Dedifferentiated amniotic fluid mesenchymal stem cell (primary cell): Measurements from ENCODE around the gene ARID1B.

ENCODE experiments used
- DNase-seq: peaks from one replicate; pipeline ENCODE4 v3.0.0-alpha.2; 2016; ENCODE audit errors: extremely low spot score

Gene ARID1B

DNA sequence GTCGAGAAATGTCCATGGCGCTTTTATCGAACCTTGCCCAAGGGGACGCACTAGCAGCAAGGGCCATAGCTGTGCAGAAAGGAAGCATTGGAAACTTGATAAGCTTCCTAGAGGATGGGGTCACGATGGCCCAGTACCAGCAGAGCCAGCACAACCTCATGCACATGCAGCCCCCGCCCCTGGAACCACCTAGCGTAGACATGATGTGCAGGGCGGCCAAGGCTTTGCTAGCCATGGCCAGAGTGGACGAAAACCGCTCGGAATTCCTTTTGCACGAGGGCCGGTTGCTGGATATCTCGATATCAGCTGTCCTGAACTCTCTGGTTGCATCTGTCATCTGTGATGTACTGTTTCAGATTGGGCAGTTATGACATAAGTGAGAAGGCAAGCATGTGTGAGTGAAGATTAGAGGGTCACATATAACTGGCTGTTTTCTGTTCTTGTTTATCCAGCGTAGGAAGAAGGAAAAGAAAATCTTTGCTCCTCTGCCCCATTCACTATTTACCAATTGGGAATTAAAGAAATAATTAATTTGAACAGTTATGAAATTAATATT, 430.4 kb downstream of the ARID1B start:
- DNase-seq = no peak

DNA sequence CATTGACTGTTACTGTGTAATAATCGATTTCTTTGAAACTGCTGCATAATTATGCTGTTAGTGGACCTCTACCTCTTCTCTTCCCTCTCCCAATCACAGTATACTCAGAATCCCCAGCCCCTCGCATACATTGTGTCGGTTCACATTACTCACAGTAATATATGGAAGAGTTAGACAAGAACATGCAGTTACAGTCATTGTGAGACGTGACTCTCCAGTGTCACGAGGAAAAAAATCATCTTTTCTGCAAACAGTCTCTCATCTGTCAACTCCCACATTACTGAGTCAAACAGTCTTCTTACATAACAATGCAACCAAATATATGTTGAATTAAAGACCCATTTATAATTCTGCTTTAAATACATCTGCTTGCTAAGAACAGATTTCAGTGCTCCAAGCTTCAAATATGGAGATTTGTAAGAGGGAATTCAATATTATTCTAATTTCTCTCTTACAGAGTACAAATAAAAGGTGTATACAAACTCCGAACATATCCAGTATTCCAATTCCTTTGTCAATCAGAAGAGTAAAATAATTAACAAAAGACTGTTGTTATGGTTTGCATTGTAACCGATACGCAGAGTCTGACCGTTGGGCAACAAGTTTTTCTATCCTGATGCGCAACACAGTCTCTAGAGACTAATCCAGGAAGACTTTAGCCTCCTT, 432.8 kb downstream of the ARID1B start:
- DNase-seq = no peak

DNA sequence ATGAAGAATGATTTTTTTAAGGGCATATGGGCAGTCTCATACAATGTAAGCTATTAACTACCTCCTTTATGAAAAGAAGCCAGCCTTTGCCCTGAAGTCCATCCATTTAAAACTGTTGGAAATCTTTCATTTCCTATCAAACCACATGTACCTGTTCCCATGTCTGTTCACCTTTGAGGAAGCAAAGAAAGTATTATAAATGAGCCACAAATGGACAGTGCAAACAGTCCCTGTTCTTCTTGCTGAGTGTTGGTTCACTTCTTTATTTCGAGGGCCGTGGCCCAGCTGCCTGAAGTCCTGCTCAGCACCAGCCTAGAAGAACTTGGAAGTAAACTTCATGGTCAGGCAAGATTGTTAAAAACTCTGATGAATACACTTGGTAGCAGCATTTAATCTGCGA, 433.8 kb downstream of the ARID1B start:
- DNase-seq = no peak

DNA sequence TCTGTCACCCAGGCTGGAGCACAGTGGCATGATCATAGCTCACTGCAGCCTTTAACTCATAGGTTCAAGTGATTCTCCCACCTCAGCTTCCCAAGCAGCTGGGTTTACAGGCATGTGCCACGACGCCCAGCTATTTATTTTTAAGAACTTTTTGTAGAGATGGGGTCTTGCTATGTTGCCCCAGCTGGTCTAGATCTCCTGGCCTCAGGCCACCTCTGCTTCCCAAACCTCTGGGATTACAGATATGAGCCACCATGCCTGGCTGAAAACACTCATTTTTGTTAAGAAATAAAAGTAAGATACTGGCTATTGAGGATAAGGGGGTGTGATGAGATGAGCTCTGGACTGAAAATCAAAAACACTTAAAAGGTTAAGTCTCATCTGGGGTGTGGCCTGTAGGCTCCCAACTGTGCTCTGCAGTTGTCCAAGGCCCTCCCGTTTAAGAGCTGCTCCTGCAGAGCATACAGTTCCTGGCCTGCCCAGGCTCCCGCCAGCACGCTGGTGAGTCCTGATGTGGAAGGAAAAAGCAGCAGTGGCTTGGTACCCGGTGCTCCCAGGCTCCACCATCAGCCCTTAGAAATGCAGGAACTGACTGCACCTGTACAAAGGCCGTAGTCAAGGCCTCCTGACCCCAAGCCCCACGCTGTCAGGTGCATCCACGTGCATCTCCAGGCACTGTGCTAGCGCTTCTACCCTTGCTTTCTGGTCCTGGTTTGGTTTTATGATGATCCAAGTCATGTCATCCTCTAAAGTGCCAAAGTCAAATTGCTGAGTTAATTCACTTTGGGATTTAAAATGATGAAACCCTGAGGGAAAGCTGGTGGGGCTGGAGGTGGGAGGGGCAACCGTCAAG, 434.7 kb downstream of the ARID1B start:
- DNase-seq = no peak

DNA sequence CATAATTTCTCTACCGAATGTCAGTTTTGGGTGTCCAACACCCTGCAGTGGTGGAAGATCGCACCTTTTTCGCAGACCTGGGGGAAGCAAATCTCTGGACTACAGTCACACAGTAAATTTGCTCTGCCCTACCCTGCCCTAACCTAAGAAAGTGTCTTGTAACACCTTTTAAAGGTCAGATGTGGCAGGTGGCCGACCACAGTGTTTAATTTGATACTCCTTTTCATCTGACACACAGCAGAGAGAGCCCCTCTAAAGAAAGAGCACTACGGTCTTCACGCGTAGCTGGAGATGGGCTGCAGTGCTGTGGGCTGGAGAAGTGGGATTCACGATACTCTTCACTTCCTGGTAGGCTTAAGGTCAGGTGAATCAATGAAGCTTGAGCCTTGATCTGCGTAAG, 436.2 kb downstream of the ARID1B start:
- DNase-seq = no peak

DNA sequence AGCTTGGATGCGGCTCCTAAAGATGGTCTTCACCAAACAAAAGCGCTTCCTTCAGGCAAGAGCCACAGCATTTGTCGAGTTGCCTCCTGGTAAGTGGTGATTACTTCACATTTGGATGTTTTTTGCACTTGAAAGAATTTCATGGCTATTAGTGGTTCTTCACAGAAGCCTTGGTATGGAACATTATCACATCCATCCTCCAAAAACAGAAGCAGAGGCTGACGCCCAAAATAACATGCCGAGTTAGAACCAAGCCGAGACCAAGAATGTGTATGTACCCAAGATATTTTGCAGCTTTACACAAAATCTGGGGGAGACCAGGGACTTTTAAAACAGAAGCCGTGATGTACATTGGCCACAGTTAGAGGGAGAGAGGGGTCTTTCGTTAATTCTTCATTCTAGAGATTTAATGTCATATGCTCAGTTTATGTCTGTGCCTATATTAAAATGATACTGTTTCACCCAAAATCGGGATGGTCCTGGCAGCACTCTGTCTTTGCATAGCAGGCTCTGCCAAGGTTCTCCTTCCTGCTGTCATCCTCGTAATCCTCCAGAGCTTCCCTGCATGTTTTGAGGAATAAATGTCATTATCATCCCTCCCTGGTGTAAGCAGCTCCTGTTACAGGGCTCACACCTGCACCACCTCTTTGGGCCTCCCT, 436.9 kb downstream of the ARID1B start:
- no peak for DNase-seq

DNA sequence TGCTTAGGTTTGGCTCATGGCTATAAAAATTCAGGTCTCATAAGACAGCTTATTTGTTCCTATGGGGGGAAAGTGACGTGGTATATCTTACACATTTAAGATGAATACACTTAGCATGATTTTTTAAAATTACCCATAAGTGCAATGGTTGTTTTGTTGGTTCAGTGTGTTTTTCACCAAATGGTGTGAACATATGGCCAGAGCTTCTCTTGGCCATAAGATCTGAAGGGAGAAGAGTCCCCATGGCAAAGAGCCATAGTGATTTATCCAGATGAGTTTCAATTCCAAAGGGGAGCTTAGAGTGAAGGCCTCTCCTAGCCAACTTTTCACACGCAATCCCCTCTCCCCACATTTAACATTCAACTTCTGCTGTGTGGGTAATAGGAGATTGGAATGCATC, 438.5 kb downstream of the ARID1B start:
- no peak for DNase-seq

DNA sequence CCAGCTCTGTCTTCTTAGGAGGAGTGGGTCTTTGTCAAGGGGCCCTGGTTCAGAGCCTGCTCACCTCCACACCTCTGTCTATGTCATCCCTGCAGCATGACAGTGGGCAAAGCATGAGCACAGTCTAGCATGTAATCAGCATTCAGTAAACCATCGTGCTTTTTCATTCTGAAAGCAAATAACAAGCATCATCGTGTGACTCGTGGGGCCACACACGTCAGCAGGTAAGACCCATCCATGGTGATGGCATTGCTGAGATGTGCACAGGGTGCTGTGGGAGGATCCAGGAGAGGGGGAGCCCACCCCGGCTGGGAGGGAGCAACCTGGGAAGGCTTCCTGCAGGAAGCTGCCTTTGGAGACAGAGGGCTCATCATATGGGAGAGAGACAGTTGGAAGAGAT, 439.4 kb downstream of the ARID1B start:
- DNase-seq = no peak

DNA sequence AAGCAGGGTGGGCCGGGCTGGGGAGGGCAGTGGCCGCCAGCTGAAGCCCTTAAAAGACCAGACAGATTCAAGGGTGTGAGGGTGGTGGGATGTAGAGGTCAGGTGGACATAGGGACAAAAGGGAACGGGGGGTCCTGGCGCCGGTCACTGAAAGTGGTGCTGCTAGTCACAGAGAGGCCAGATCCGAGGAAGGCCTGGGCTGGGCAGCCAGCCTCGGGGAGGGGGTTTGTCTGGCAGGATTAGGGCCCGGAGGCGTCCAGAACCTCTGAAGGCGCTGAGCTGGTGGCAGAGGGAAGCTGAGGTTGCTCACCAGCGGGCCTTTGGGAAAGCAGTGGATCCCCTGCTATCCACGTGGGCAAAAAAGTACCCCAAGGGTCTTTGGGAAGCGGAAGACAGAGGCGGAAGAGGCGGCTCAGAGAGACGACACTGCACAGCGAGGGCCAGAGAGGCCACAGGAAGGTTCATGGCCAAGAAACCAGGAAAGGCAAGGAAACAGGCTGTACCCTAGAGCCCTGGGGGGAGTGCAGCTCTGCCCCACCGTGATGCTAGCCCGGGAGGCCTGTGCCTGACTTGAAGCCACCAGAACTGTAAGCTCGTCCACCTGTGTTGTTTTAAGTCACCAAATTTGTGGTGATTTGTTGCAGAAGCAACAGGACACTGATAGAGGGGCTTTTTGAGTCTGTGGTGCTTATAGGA, 440.2 kb downstream of the ARID1B start:
- no peak for DNase-seq

DNA sequence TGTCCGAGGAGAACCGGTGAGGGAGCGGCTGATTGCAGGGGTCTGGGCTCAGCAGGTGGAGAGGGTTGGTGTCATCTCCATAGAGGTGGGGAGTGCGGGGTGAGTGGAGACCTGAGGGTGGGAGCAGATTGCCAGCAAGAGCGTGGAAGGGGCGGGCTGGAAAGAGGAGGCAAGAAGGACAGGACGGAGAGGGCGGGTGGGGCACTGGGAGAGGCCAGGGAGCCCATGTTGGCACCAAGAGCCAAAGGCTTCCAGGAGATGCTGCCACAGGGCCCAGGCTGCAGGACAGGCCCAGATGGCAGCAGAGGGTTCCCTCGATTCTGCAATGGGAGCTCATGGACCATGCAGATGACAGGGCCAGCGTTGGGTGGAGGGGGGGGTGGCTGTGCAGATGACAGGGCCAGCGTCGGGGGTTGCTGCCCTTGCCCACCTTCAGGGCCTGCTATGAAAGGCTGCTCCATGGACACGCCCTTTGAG, 440.8 kb downstream of the ARID1B start:
- DNase-seq = no peak

DNA sequence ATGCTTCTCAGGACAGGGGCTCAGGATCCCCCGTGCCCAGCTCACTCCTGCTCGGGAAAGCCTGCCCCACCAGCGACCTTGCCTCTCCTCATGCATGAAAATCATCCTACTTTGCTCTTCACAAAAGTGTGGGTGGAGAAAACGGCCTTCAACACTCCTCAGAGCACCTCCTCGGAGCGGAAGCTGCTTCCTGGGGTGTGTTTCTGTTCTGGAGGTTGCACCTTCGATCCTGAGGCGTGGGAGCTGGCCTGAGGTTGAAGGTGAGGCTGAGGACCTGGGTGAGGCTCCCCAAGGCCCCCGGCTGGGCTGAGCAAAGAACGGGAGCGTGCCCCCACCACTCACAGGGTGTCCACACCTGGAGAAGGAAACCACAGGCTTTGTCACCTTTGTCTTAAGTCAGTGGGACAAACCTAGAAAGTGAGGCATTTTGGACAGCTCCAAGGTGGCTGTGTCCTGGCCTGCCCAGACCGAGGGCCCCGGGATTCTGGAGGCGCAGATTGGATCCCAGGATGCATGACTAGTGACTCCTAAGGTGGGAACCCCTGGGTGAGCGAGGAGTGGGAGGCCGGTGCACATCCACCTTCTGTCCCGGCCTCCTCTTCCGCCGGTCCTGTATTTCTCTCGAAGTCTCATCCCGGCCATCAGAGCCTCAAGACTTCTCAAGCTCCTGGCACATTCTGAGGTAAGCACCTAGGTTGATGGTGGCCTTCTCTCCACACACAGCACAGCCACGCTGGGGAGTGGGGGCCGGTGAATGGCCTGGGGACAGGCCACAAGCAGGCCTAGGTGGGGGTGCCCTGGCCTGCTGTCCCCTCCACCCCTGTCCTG, 441.4 kb downstream of the ARID1B start:
- no peak for DNase-seq

DNA sequence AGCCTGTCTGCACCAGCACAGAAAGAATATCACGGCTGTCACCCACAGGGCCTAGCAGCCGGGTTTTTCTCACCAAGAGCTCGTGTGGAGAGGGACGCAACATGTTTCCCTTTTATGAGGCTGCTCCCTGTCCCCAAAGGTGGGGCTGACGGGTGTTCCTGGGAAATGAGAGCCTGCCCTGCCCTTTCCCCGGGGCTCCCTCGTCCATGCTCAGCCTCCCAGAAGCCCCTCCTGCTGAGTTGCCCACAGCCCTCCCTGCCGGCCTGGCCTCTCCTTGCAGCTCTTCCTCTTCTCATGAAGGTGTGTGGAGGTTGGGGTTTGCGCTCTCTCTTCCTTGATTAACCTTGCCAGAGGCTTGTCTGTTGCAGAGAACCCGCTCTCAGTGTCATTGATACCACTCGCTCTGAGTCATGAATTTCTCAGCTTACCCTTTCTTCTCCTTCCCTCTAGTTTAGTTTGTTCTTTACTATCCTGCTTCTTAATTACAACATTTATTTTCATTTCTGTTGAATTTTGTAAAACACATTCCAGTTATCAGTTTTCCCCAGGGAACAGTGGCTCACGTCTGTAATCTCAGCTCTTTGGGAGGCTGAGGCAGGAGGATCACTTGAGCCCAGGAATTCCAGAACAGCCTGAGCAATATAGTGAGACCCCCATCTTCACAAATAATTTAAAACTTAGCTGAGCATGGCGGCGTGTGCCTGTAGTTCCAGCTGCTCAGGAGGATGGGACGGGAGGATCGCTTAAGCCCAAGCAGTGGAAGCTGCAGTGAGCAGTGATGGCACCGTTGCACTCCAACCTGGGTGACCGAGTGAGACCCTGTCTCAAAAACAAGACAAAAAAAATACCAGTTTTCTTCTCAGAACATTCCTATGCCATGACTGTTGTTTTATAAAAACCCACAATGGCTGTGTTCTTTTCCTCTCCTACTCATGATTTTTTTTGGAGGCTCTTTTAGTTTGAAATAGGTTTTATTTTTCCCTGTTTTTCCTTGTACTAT, 442.3 kb downstream of the ARID1B start:
- DNase-seq = no peak

DNA sequence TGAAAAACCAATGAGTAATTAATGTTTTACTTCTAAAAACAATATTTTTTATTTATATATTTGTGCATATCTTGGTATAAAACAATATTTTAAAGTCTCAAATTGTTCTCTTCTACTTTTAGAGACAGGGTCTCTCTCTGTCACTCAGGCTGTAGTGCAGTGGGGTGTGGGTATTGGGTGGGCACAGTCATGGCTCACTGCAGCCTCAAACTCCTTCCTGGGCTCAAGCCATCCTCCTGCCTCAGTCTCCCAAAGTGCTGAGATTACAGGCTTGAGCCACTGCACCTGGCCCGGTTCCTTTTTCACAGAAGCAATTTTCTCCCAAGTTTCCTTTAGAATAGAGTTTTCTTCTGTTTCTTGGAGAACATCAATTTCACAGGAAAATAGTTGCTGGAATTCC, 443.3 kb downstream of the ARID1B start:
- no peak for DNase-seq

DNA sequence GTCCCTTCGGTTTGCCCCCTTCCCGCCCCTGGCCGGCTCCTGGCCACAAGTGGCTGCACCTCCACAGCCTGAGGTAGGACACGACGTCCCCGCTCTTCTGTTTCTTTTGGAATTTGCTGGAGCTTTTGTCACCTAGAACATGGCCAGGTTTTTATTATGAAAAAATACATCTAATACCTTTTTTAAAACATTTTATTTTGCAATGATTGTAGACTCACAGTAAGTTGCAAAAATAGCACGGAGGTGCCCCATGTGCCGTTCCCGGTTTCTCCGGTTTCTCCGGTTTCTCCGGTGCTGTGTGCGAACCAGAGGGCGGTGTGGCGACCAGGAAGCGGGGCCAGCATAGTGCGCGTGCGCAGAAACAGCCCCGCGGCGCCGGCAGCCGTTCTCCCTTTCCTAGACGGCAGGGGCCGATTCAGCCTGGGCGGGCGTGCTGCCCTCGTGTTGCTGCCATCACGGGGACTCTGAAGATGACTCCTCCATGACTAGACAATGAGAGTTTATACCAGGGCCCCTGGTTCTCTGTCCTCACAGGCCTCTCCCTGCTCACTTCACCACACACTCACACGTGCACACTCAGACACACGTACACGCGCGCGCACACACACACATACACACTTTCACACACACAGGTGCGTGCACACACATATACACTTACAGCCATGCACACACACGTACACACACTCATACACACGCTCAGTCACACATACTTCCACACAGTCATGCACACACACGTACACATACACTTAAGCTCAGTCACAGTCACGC, 444.1 kb downstream of the ARID1B start:
- peak; percentile 21 for DNase-seq

DNA sequence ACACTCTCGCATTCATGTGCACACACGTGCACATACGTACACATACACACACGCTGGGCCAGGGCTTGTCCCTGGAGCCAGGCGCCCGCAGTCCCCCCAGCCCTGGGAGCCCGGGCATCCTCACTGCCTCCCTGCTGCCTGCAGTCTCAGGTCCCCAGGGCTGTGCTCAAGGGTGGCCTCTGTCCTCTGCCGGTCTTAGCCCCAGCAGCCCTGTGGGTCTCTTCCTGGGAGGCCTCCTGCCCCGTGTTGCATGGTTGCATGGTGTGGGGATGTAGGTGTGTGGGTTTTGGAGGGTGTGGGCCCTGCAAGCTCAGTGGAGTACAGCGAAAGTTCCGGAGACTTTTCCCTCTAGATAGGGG, 444.6 kb downstream of the ARID1B start:
- DNase-seq = no peak

DNA sequence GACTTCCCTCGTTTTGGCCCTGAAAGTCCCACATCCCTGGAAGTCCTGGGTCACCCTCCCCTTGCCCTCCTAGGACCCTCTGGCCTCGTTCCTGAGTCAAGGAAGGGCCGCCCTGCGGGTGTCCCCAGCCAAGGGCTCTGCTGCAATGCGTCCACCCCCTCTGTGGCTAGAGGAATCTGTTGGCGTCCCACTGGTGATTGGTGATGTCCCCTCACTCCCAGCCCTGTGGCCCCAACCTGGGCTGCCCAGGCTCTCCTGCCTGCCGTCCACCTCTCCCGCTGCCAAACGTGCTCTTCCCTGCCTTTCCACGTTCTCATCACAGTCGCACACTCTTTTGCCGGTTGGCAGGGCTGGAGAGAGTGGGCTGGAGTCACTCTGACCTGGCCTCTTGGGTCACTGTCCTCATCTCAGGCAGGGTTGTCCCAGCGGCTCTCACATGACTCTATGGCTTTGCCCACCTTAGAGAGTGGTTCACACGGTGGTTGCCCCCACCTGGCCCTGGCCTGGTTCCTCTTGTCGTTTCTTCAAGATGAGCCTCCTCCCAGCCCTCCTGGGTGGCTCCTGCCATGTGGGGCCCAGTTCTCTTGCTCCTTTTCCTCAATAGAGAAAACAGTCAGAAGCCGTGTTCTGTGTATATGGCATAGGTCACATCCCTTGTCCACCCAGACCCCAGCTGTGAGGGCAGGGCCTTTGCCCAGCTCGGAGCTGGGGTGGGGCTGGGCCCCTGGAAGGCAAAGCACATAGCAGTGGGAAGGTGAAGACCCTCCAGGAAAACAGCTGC, 445.2 kb downstream of the ARID1B start:
- no peak for DNase-seq

DNA sequence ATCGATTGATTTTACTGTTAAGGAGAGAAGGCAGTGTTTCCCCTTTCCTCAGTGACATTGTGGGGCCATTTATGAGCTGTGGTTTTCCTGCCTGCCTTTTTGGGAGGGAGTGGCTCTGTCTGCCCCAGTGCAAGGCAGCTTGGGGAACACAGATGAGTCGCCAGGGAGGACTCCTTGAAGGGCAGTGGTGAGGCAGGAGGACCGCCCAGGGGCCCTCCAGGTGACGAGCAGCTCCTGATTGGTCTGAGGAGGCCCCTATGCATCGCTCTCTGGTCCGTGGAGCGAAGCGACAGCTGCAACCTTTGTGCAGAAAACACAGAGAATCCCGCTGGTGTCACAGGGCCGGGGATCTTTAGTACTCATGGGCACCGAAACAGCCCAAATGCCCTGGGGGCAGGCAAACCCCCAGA, 445.8 kb downstream of the ARID1B start:
- no peak for DNase-seq

DNA sequence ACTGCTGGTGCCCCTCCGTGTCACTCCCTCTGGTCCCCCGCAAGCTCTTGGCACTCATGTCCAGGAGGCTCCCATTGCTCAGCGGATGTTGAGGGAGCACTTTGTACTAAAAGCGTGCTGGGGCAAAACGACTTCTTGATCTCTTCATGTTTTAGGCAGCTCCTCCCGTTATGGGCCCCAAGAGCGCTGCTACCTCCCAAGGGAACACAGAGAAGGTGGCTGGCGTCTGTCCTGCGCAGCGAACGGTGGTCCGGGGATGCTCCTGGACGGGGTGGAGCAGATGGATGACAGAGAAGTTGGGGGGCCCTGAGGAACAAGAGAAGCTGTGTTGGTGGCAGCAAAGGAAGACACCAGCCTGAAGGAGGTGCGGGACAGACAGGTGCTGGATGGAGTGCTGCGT, 446.3 kb downstream of the ARID1B start:
- DNase-seq = no peak
